Measurements from ENCODE around the gene TPPP.
"Not testable (repeated sequence)": the region's sequence is repeated elsewhere in the genome, so short reads cannot be mapped to it uniquely, and the experiment has no call there.

GRCh38 chr5:734145-734544, 41.0 kb upstream of the TPPP start:
- not testable (repeated sequence) for TF ChIP-seq CTCF (IDR thresholded peaks at IDR 0.05; ENCODE audit: low read depth, low read length); POLR2A (IDR thresholded peaks at IDR 0.05; ENCODE audit: extremely low read depth, insufficient read length); MAX (IDR thresholded peaks at IDR 0.05; ENCODE audit: low read depth, low read length)
